HCT116 (cell line): Measurements from ENCODE around the gene PLS3. TPM values are rescaled to one million over a fixed set of nuclear protein-coding genes. Genes with fewer than 3 reads are reported as not detected.

ENCODE experiments used
- ATAC-seq: fragments of 200-7000 bp; cut with Tn5 transposase; 2 replicates; pipeline ENCODE4 v1.9.1; 2020; ENCODE audit warnings: mild to moderate bottlenecking, moderate library complexity
- BruUV-seq: library from RNA; stranded (reverse); fragments of 400-500 nt; replicated peaks from 2 replicates; lab custom pipeline; 2021; lab: Mats Ljungman, UMichigan
- CTCF ChIA-PET: fragments of 300-600 bp; sonication (Branson Sonifier 250); formaldehyde crosslinking; loops from one replicate; lab custom pipeline; 2021; ENCODE audit warnings: antibody characterized with exemption; lab: Charles Lee
- POLR2A ChIA-PET: fragments of 300-600, 350-600 bp; sonication (Branson Sonifier 250); formaldehyde crosslinking; loops from one replicate; lab custom pipeline; 2021; ENCODE audit warnings: antibody characterized with exemption; lab: Charles Lee
- RAD21 ChIA-PET, 2 experiments: fragments of 300-600 bp; sonication (Branson Sonifier 250); formaldehyde crosslinking; loops; one replicate each; lab custom pipeline; 2023; ENCODE audit warnings: low total read pairs in 2 of 2; ENCODE audit not compliant: uncharacterized antibody in 2 of 2, unreplicated experiment in 2 of 2, low non-redundant PET in 1 of 2; lab: Charles Lee
- DNase-seq: peaks from one replicate; pipeline ENCODE4 v3.0.0-alpha.2; 2010; ENCODE audit warnings: low read depth, low spot score
- H2AFZ ChIP-seq: fragments of 200-600 bp; shearing (Covaris generic), sonication (generic); 2 replicates; pipeline ENCODE4 v1.6.1; 2017; ENCODE audit warnings: low read depth, mixed run types, mixed read lengths, antibody characterized with exemption, low read length; ENCODE audit not compliant: poor library complexity, severe bottlenecking
- H3K27ac ChIP-seq: 2 replicates; pipeline ENCODE4 v1.5.1; 2012; ENCODE audit warnings: low read depth, low read length
- H3K27me3 ChIP-seq: fragments of 200-600 bp; sonication (generic); 2 replicates; pipeline ENCODE4 v1.6.1; 2016; ENCODE audit warnings: mixed run types, low read length, mixed read lengths; ENCODE audit not compliant: insufficient read depth
- H3K36me3 ChIP-seq, 2 experiments: fragments of 200-500 bp in 1 of 2; fragments of 200-600 bp in 1 of 2; sonication (Bioruptor generic) in 1 of 2; sonication (generic) in 1 of 2; 2 replicates each; pipeline versions ENCODE4 v1.5.1 to v1.6.1; 2014 to 2016; ENCODE audit warnings: low read length in 2 of 2, inconsistent platforms in 1 of 2, mixed read lengths in 1 of 2, mixed run types in 1 of 2; ENCODE audit not compliant: insufficient read depth in 2 of 2, control insufficient read depth in 1 of 2
- H3K4me1 ChIP-seq, 2 experiments: fragments of 200-600 bp in 1 of 2; sonication (generic) in 1 of 2; 2 replicates each; pipeline versions ENCODE4 v1.5.1 to v1.6.1; 2012 to 2017; ENCODE audit warnings: low read length in 2 of 2, inconsistent platforms in 1 of 2, mild to moderate bottlenecking in 1 of 2, mixed read lengths in 1 of 2, mixed run types in 1 of 2, moderate library complexity in 1 of 2; ENCODE audit not compliant: insufficient read depth in 2 of 2, control insufficient read depth in 1 of 2
- H3K4me2 ChIP-seq: fragments of 200-600 bp; sonication (generic); 2 replicates; pipeline ENCODE4 v1.6.1; 2017; ENCODE audit warnings: mixed run types, low read length, mixed read lengths
- H3K4me3 ChIP-seq, 2 experiments: fragments of 200-600 bp in 1 of 2; sonication (generic) in 1 of 2; replicated peaks in 1 of 2; 2 replicates each; pipeline ENCODE4 v1.5.1; 2011 to 2016; ENCODE audit warnings: low read length in 2 of 2, control low read depth in 1 of 2, low read depth in 1 of 2, mild to moderate bottlenecking in 1 of 2, mixed read lengths in 1 of 2, mixed run types in 1 of 2
- H3K79me2 ChIP-seq: fragments of 200-600 bp; sonication (generic); 2 replicates; pipeline ENCODE4 v1.6.1; 2017; ENCODE audit warnings: mild to moderate bottlenecking, mixed run types, low read length, moderate library complexity, mixed read lengths; ENCODE audit not compliant: insufficient read depth
- H3K9ac ChIP-seq: fragments of 200-600 bp; sonication (generic); 2 replicates; pipeline ENCODE4 v1.6.1; 2016; ENCODE audit warnings: low read length, mixed read lengths
- H3K9me2 ChIP-seq: fragments of 200-600 bp; sonication (generic), shearing (Covaris generic); 2 replicates; pipeline ENCODE4 v1.6.1; 2017; ENCODE audit warnings: mixed run types, mild to moderate bottlenecking, moderate library complexity; ENCODE audit not compliant: insufficient read depth
- H3K9me3 ChIP-seq, 2 experiments: fragments of 200-500 bp in 1 of 2; fragments of 200-600 bp in 1 of 2; sonication (Bioruptor generic) in 1 of 2; sonication (generic) in 1 of 2; 2 replicates each; pipeline ENCODE4 v1.6.1; 2014 to 2017; ENCODE audit warnings: low read length in 2 of 2, mixed read lengths in 2 of 2, inconsistent platforms in 1 of 2, low read depth in 1 of 2, mild to moderate bottlenecking in 1 of 2, mixed run types in 1 of 2, moderate library complexity in 1 of 2; ENCODE audit not compliant: control insufficient read depth in 1 of 2, insufficient read depth in 1 of 2
- H4K20me1 ChIP-seq: fragments of 200-600 bp; sonication (generic), shearing (Covaris generic); 2 replicates; pipeline ENCODE4 v1.6.1; 2017; ENCODE audit warnings: mixed run types, mild to moderate bottlenecking, moderate library complexity; ENCODE audit not compliant: insufficient read depth
- CEBPB ChIP-seq: IDR thresholded peaks from 2 replicates; pipeline ENCODE4 v1.6.1; 2012; ENCODE audit warnings: low read depth
- ELF1 ChIP-seq: IDR thresholded peaks from 2 replicates; pipeline ENCODE4 v1.6.1; 2012; ENCODE audit warnings: low read depth, borderline replicate concordance
- EZH2 ChIP-seq: fragments of 200-600 bp; sonication (generic); IDR thresholded peaks from 2 replicates; pipeline ENCODE4 v1.6.1; 2017; ENCODE audit warnings: antibody characterized with exemption, mixed run types
- FOSL1 ChIP-seq: IDR thresholded peaks from 2 replicates; pipeline ENCODE4 v1.6.1; 2012; ENCODE audit warnings: low read depth
- POLR2AphosphoS5 ChIP-seq: IDR thresholded peaks from 2 replicates; pipeline ENCODE4 v1.6.1; 2011; ENCODE audit warnings: mild to moderate bottlenecking, low read depth, low read length, moderate library complexity
- SRF ChIP-seq: IDR thresholded peaks from 2 replicates; pipeline ENCODE4 v1.6.1; 2012; ENCODE audit warnings: low read depth
- intact Hi-C: fragments of 100-400 bp; cut with micrococcal nuclease; formaldehyde crosslinking; loops from 2 replicates; pipeline ENCODE4 v1.10.0; 2022
- total RNA-seq: library from RNA; stranded (reverse); gene quantifications from one replicate; pipeline ENCODE4 v1.2.1, GENCODE V29; 2021; ENCODE audit not compliant: unreplicated experiment
- TF ChIP-seq, protein P1 (sequence below): IDR thresholded peaks from 2 replicates; pipeline ENCODE4 v1.6.1; 2012
- TF ChIP-seq, protein P2 (sequence below): IDR thresholded peaks from 2 replicates; pipeline ENCODE4 v1.6.1; 2011; ENCODE audit warnings: mild to moderate bottlenecking, low read length, moderate library complexity; ENCODE audit not compliant: insufficient replicate concordance; ENCODE audit errors: extremely low read depth
- TF ChIP-seq, protein P3 (sequence below): IDR thresholded peaks from 2 replicates; pipeline ENCODE4 v1.6.1; 2012; ENCODE audit warnings: low read depth

The PLS3 gene
- total RNA-seq, 1 experiment from 2014 or later, result 50.8 TPM

DNA sequence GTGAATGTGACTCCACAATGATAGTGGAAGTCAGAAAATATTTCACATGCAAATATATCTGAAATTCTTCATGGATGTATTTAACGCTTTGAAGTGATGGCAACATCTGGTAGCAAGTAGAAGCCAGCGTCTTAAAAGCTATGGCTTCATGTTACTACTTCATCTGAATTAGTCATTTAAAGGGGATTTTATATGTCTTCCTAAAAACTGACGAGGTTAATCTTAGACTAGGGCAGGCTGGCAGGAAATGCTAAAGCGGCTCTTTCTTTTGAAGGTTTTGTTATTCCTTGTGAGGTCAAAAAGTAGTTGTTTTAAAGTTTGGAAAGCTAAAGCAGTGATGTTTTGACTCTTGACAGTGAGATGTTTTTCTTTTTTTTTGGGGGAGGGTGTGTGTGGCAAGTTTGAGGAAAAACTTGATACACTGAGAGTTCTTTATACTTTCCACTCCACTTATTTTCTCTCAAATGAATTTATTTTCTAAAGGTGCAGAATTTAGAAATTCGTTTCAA lies 22.6 kb downstream of the PLS3 start:
- ChIA-PET POLR2A (no interaction called here), RAD21 (no interaction called here), CTCF (no interaction called here)
- ATAC-seq (no peak), DNase-seq (no peak)
- Histone ChIP-seq H3K79me2 (peaks cover 40% of the 10 kb centered on the region), H3K9me2 (no peaks in the 10 kb centered on the region), H3K9me3 (no peaks in the 10 kb centered on the region), H3K9ac (no peak overlapping the region), H3K36me3 (no peaks in the 10 kb centered on the region; a peak in 1 of 4 replicates), H3K27me3 (no peaks in the 10 kb centered on the region), H3K4me3 (no peak overlapping the region), H3K27ac (no peak overlapping the region), H3K4me1 (no peaks in the 10 kb centered on the region)
- no TSS peak for BruUV-seq
- intact Hi-C loops, result no loop called here
- no peak for TF ChIP-seq FOSL1
- TF ChIP-seq SRF, result no peak
- no peak for TF ChIP-seq CEBPB
- TF ChIP-seq, protein P1, sequence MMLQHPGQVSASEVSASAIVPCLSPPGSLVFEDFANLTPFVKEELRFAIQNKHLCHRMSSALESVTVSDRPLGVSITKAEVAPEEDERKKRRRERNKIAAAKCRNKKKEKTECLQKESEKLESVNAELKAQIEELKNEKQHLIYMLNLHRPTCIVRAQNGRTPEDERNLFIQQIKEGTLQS, result no peak
- no peak for TF ChIP-seq ELF1
- TF ChIP-seq POLR2AphosphoS5, result no peak
- TF ChIP-seq, protein P2, sequence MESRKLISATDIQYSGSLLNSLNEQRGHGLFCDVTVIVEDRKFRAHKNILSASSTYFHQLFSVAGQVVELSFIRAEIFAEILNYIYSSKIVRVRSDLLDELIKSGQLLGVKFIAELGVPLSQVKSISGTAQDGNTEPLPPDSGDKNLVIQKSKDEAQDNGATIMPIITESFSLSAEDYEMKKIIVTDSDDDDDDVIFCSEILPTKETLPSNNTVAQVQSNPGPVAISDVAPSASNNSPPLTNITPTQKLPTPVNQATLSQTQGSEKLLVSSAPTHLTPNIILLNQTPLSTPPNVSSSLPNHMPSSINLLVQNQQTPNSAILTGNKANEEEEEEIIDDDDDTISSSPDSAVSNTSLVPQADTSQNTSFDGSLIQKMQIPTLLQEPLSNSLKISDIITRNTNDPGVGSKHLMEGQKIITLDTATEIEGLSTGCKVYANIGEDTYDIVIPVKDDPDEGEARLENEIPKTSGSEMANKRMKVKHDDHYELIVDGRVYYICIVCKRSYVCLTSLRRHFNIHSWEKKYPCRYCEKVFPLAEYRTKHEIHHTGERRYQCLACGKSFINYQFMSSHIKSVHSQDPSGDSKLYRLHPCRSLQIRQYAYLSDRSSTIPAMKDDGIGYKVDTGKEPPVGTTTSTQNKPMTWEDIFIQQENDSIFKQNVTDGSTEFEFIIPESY, result no peak
- no peak for TF ChIP-seq EZH2
- TF ChIP-seq, protein P3, sequence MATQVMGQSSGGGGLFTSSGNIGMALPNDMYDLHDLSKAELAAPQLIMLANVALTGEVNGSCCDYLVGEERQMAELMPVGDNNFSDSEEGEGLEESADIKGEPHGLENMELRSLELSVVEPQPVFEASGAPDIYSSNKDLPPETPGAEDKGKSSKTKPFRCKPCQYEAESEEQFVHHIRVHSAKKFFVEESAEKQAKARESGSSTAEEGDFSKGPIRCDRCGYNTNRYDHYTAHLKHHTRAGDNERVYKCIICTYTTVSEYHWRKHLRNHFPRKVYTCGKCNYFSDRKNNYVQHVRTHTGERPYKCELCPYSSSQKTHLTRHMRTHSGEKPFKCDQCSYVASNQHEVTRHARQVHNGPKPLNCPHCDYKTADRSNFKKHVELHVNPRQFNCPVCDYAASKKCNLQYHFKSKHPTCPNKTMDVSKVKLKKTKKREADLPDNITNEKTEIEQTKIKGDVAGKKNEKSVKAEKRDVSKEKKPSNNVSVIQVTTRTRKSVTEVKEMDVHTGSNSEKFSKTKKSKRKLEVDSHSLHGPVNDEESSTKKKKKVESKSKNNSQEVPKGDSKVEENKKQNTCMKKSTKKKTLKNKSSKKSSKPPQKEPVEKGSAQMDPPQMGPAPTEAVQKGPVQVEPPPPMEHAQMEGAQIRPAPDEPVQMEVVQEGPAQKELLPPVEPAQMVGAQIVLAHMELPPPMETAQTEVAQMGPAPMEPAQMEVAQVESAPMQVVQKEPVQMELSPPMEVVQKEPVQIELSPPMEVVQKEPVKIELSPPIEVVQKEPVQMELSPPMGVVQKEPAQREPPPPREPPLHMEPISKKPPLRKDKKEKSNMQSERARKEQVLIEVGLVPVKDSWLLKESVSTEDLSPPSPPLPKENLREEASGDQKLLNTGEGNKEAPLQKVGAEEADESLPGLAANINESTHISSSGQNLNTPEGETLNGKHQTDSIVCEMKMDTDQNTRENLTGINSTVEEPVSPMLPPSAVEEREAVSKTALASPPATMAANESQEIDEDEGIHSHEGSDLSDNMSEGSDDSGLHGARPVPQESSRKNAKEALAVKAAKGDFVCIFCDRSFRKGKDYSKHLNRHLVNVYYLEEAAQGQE, result no peak
- TF ChIP-seq, all 23 proteins: peak for 0
- no peak overlapping the region for H3K4me2 ChIP-seq
- H4K20me1 ChIP-seq, result no peaks in the 10 kb centered on the region
- no peak overlapping the region for H2AFZ ChIP-seq
